HepG2 (cell line): ENCODE data around the gene INTS4.

Experiments
- ARID2 ChIP-seq: sonication (generic); formaldehyde crosslinking; IDR thresholded peaks from 2 replicates; pipeline ENCODE4 v1.8.1; 2022; ENCODE audit warnings: mild to moderate bottlenecking, missing genetic modification reagents, borderline replicate concordance
- CEBPB ChIP-seq: IDR thresholded peaks from 2 replicates; pipeline ENCODE4 v1.6.1; 2011; ENCODE audit warnings: low read depth, low read length, improper control_type of control experiment, borderline replicate concordance
- FOXA1 ChIP-seq, 2 experiments: fragments of 450-650 bp in 1 of 2; sonication (generic) in 1 of 2; formaldehyde crosslinking in 1 of 2; IDR thresholded peaks; 2 replicates each; pipeline versions ENCODE4 v1.4.0 to v1.6.1; 2016 to 2020; ENCODE audit warnings: missing genetic modification reagents in 1 of 2
- KAT8 ChIP-seq: IDR thresholded peaks from 2 replicates; pipeline ENCODE4 v1.6.1; 2016; ENCODE audit warnings: missing genetic modification reagents, missing compliant biosample characterization
- MAX ChIP-seq: IDR thresholded peaks from 2 replicates; pipeline ENCODE4 v1.6.1; 2012; ENCODE audit warnings: inconsistent platforms
- POLR2A ChIP-seq, 2 experiments: IDR thresholded peaks; 2 replicates each; pipeline ENCODE4 v1.6.1; 2011; ENCODE audit warnings: low read depth in 2 of 2, low read length in 2 of 2, mild to moderate bottlenecking in 1 of 2, moderate library complexity in 1 of 2; ENCODE audit not compliant: insufficient read depth in 1 of 2
- SP1 ChIP-seq, 2 experiments: fragments of 450-650 bp in 1 of 2; sonication (generic) in 1 of 2; formaldehyde crosslinking in 1 of 2; IDR thresholded peaks; 2 replicates each; pipeline versions ENCODE4 v1.4.0 to v1.6.1; 2016 to 2020; ENCODE audit warnings: missing genetic modification reagents in 1 of 2
- ZNF101 ChIP-seq: sonication (generic); formaldehyde crosslinking; IDR thresholded peaks from 2 replicates; pipeline ENCODE4 v1.4.0; 2020; ENCODE audit warnings: mild to moderate bottlenecking, low read depth, missing genetic modification reagents, borderline replicate concordance

DNA sequence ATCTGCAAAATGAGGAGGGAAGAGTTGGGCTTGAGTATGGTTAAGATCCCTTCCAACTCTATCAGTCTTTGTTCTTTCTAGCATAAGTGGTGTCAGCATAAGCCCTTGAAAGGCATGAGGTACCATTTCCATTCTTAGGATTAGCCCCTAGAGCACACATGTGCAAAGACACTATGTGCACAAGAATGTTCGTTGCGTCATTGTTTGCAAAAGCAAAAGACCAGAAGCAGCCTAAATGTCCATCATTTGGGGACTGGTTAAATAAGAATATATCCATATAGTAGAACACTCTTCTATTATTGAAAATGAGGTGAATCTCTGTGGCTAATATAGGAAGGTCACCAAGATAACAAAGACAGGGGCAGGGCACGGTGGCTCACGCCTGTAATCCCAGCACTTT is 38.6 kb upstream of the INTS4 start:
- TF ChIP-seq ARID2 (CRISPR knock-in tag) (no peak), SP1 (IDR thresholded peaks at IDR 0.05) (no peak), SP1 (CRISPR knock-in tag; IDR thresholded peaks at IDR 0.05) (no peak), FOXA1 (IDR thresholded peaks at IDR 0.05) (no peak), FOXA1 (CRISPR knock-in tag; IDR thresholded peaks at IDR 0.05) (peak; percentile 69), ZNF101 (CRISPR knock-in tag) (no peak), POLR2A (IDR thresholded peaks at IDR 0.05; ENCODE audit: insufficient read depth in 1 of 2, low read depth in 2 of 2, low read length in 2 of 2) (no peak), KAT8 (CRISPR knock-in tag) (no peak), MAX (peak; percentile 51; the same call in 1 of the 2 replicates), CEBPB (peak; percentile 87)
